Amniotic epithelial cell (primary cell): ENCODE measurements around the gene CCDC134.
"Not testable (repeated sequence)": the region's sequence is repeated elsewhere in the genome, so short reads cannot be mapped to it uniquely, and the experiment has no call there.

Source experiments
- DNase-seq: peaks from one replicate; pipeline ENCODE4 v3.0.0-alpha.2; 2010; ENCODE audit warnings: low read depth

CCDC134 gene

GRCh38 chr22:41825376-41825775, 24.9 kb downstream of the CCDC134 start:
- DNase-seq, result no peak

- no peak for DNase-seq
These were observed 25.5 kb downstream of the CCDC134 start for GRCh38 chr22:41826021-41826420.

GRCh38 chr22:41826430-41827383, 26.2 kb downstream of the CCDC134 start:
- peak; percentile 34 for DNase-seq

- no peak for DNase-seq
These were observed 27.2 kb downstream of the CCDC134 start for GRCh38 chr22:41827671-41828070.

GRCh38 chr22:41828516-41828915, 28.0 kb downstream of the CCDC134 start:
- DNase-seq, result no peak

- no peak for DNase-seq
These were observed 29.7 kb downstream of the CCDC134 start for GRCh38 chr22:41830174-41830573.

- no peak for DNase-seq
These were observed 30.9 kb downstream of the CCDC134 start for GRCh38 chr22:41831383-41831782.

- DNase-seq, result peak; percentile 31
These were observed 31.5 kb downstream of the CCDC134 start for GRCh38 chr22:41831828-41832552.

- DNase-seq, result peak; percentile 100
These were observed 32.3 kb downstream of the CCDC134 start, which contains the start of gene SREBF2 for GRCh38 chr22:41832553-41833368. Gene SREBF2 (plus strand): TSS chr22:41833105. CDS start chr22:41833271, 166 bp downstream.

- DNase-seq, result no peak
These were observed 33.0 kb downstream of the CCDC134 start for GRCh38 chr22:41833369-41834004.

- no peak for DNase-seq
These were observed 33.8 kb downstream of the CCDC134 start for GRCh38 chr22:41834005-41834944.

- DNase-seq, result not testable (repeated sequence)
These were observed 35.0 kb downstream of the CCDC134 start for GRCh38 chr22:41835462-41835861.

GRCh38 chr22:41836551-41836950, 36.1 kb downstream of the CCDC134 start:
- DNase-seq, result no peak

GRCh38 chr22:41838842-41839618, 38.6 kb downstream of the CCDC134 start:
- no peak for DNase-seq

GRCh38 chr22:41840216-41840615, 39.7 kb downstream of the CCDC134 start:
- DNase-seq, result no peak

- DNase-seq, result no peak
These were observed 40.7 kb downstream of the CCDC134 start for GRCh38 chr22:41841085-41841712.

- DNase-seq, result no peak
These were observed 42.8 kb downstream of the CCDC134 start for GRCh38 chr22:41842996-41843970.

GRCh38 chr22:41844036-41844435, 43.6 kb downstream of the CCDC134 start:
- DNase-seq, result no peak
